Right hindlimb (tissue), 1 donor: ENCODE measurements around the gene DEPDC5.

Experiments used
- DNase-seq: peaks from one replicate; pipeline ENCODE4 v3.0.0-alpha.2; 2018

DEPDC5 gene

DNA sequence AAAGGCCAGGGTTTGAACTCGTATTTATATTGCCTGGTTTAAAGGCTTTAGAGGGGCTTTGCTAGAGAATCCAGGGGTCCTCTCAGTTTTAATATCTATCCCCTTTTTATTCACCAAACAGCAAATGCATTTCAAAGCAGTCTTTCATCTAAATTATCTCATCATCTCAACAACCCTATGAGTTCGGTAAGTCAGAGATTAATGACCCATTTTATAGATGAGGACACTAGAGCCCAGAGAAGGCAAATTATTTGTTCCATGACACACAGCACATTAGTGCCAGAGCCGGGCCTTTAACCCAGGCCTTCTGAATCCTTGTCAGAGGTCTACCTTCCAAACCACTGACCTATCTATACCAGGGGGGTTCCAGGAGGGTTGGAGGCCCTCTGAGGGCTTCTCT lies 173.7 kb downstream of the DEPDC5 start:
- DNase-seq, result no peak

DNA sequence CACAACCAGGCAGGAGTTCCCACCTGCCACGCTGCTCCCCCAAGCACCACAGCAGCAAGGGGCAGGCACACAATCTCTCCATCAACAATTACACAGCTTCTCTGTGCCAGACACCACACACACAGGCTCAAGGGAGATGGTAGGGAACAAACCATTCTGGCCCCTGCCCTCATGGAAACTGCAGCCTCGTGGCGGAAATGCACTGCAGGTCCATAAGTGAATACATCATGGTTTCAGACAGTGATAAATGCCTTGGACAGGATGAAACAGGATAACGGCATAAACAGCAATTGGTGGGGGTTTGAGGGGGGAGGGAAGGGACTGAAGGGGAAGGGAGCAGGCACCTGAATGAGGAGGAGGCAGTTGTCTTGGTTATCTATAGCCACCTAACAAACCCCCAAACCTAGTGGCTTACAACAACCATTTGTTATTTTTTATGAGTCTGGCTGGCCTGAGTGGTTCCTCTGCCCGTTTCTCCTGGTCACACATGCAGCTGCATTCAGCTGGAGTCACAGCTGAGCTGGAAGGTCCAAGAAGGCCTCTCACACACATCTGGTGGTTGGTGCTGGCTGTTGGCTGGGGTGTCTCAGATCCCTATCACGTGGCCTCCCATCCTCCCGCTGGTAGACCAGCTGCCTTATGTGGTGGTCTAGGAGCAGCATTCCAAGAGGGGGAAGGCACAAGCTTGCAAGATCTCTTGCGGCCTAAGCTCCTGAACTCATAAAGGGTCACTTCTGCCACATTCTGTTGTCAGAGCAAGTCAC lies 175.5 kb downstream of the DEPDC5 start:
- DNase-seq, result peak; percentile 80

DNA sequence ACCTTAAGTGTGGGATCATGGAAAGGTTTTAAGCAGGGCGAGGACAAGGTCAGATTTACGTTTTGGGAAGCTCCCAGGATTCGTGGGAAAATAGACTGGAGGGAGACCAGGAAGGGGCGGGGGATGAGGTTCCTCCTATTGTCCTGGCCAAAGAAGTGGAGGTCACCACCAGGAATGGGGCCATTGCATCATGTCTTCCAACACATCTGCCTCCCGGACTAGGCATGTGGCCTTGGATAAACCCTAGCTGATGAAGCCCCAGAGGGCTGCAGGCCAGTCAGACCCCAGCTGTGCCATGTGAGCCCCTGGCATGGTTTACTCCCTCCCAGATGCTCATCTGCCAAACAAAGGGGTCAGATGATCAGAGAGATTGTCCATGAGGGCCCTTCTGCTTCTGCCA lies 179.0 kb downstream of the DEPDC5 start:
- peak; percentile 44 for DNase-seq

DNA sequence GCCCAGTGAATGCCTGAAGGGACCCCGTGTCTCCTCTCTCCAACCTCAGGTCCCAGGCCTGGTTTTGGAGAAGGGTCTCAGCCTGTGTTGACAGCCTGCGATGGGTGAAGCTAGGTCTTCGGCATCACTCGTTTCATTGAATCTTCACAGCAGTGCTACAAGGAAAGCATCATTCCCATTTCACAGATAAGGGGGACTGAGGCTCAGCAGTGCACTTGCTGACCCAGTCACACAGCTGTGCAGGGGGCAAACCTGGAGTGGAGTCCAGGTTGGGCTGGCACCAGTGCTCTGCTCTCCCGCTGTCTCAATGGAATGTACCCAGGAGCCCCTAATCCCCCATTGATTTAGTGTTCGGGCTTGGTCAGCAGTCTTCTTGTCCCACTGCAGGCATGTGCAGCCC lies 179.6 kb downstream of the DEPDC5 start:
- no peak for DNase-seq

DNA sequence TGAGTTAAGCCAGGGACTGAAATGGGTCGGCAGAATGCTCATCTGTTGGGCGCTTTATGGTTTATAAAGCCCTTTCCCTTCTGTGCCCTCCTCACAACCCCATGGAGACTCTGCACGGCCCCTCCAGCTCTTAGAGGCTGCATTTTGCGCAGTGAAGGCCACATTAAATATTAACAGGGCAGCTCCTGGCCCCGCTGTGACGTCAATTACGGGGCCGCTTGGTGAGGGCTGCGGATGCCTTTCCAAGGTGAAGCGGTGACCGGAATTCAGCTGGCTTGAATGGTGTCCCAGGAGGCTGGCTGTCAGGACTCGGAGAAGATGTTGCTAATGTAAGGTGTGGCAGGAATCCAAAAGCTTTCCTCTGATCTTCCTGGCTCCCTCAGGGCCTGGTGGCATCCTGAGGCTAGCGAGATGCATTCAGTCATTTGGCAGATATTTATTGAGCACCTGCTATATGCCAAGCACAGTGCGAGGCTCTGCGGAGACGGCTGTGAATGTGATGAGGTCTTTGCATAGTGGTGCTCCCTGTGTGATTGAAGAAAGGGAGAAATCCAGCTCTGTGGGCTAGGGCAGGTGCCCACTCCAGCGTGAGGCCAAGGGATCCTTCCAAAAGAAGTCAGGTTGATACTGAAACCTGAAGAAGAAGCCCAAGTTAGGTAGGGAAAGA lies 180.1 kb downstream of the DEPDC5 start:
- DNase-seq, result no peak

DNA sequence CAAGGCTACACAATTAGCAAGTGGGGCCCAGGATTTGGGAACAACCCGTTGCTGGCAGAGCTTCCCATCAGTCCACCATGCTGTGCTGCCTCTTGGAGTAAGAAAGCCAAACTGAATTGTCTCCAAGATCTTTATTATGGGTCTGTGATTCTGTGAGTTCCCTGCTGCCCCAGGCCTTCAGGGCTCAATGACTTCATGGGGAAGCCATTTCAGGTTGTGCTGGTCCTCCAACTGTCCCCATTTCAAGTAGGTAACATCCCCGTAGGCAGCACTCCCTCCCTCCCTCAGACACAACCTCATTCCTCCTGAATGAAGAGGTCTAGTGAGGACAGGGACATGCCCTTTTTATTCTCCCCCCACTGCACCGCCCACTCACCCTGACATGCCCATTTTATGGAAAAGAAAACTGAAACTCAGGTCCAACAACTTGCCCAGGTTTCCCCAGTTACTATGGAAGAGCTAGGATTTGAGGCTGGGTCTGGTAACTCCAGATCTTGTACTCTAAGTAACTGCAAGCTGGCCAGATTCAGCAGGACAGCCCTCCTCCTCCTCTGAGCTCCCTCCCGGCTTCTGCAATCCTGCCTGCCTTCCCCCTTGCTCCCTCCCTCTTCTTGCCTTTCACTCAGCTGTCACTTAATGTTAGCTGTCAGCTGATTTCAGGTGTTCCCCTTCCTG lies 182.3 kb downstream of the DEPDC5 start:
- DNase-seq, result no peak

DNA sequence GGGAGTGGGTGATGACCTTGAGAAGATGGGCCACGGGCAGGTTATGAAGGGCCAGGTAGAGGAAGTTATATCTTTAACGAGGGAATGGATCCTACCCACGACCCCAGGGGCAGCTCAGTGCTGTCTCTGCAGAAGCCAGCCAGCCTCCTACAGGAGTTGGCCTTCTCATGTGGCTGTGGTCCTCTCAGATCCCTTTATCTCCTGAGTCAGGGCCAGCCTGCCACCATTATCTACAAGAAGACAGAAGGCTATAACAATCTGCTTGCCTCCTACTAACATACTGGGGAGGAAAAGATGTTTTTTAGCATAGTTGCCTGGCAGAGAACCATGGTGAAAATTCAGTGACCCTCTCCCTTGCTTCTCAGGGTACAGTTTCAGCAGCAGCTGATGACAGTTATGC lies 183.5 kb downstream of the DEPDC5 start:
- DNase-seq, result no peak

DNA sequence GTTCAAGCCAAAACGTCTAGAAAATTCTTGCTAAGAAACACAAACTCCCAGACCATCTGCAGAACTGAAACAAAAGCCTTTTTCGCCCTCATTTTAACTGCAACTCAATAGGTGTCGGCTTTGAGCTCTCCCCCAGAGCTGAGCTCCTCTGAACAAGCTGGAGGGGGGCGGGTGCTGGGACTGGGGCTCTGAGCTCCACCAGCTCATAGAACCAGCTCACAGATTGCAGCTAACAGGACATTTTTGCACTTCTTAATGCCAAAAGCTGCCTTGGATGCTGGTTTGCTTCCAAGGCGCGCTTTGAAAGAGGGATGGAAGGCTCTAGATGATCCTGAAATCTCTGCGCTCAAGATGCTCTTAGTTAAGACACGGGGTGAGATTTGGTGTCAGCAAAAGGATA lies 184.5 kb downstream of the DEPDC5 start:
- DNase-seq, result no peak

DNA sequence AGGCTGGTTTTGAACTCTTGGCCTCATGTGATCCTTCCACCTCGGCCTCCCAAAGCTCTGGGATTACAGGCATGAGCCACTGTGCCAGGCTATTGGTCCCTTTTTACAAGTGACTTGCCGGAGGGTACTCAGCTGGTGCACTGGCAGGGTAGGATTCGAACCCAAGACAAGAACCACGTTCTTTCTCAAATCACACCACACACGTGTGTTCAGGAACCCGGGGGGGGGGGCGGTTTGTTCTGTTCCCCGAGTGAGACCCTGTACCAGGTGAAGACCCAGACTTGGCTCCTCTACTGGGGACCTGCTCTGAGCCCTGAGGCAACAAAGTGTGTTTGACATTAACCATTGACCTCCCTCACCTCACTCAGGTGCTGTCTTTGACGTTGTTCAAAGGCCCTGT lies 186.7 kb downstream of the DEPDC5 start:
- DNase-seq, result no peak

DNA sequence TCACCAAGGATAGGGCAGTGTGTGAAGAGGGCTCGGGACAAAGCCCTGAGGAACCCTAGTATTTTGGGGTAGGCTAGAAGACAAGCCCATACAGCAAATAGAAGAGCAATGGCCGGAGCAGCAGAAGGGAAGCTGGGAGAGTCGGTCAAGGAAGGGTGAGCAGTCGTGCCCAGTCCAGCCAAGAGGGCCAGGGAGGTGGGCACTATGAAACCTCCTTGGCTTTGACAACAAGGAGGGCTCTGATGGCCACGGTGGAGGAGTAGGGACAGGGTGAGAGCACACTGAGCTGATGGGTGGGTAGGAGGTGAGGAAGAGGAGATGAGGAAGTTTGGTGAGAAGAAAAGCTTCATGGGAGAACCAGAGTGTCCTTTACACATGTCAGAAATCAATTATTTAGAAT lies 188.3 kb downstream of the DEPDC5 start:
- DNase-seq, result no peak

DNA sequence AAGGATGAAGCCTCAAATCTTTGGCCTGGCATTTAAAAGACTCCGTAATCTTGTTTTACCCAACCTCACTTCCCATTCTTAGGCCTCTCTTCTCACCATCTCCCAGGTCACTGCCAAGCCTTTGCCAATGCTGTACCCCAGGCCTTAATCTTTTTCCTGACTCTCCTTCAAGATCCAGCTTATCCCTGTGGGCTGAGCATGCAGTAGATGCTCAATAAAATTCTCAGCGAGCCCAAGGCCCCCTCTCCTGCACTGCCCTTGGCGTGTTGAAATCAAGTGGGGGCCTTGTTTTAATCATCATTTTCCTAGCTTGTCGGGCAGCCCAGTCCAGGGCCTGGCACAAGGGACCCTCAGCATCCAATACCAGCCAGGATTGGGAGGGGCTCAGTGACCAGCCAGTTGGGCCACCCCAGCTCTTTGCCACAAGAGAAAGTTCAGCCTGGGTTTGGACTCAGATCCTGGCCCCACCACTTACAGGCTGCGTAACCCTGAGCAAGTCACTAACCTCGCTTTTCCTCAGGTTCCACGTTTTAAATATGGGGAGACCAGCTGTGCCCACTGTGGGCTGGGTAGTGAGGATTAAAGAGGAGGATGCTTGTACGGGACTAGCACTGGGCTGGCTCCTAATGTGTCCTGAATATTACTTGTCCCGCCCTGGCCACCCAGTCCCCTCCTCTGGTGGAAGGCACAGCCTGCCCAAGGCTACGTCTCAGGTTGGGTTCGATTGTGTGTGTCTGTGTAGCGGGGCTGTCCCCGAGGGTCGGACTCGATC lies 189.6 kb downstream of the DEPDC5 start:
- no peak for DNase-seq

DNA sequence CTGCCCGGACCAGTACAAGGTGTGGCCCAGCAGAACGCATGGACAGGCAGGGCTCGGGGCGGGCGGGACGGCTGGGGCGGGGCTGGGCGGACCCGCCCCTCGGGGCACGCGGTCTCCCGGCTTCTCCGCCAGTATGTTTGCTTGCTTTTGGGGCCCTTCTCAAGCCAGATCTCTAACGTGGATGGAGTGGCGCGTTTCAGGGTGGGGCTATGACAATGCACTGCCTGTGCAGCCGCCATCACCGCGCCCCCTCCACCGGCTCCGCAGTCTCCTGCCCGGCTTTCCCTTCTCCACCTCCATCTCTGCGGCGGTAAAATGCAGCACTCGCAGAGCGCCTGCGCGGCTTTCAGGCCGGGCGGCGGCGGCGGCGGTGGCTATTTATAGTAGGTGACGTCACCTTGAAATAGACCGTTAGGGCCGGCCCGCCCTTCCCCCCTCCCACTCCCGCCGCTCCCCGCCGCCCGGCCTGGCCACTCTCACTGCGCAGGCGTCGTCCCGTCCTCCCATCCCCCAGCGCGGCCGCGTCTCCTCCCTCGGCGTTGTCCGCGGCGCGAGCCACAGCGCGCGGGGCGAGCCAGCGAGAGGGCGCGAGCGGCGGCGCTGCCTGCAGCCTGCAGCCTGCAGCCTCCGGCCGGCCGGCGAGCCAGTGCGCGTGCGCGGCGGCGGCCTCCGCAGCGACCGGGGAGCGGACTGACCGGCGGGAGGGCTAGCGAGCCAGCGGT lies 190.3 kb downstream of the DEPDC5 start, which contains the start of gene YWHAH:
Gene YWHAH, plus strand, starts transcription at position 558 of the 722 bp plus-strand sequence. CDS start 199 bp downstream, outside the sequence.
- peak; percentile 98 for DNase-seq

DNA sequence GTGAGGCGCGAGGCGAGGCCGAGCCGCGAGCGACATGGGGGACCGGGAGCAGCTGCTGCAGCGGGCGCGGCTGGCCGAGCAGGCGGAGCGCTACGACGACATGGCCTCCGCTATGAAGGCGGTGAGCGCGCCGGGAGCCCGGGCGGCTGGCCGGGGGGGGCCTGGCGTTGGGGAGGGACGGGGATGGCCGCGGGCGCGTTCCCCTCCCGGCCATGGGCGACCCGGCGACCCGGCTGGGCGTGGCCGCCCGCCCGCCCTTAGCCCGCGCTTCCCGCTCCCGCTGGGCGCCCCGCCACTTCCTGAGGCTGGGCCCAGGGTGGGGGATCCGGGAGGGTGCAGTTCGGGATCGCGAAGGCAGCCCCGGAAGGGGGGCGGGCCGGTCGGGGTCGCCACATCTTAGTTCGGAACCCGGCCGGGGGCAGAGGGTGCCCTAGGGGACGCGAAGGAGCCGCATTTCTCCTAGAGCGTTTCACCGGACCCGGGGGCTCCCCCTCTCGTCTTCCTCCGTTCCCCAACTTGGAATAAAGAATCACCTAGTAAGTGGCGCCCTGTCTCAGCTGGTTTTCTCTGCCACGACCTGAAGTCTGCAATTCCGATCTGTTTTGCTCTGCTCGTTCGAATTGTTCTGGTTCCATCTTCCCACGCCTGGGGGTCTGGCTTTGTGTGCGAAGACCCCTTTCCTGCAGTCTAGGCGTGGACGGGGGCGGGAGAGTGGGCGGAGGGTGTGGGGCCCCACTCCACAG lies 191.1 kb downstream of the DEPDC5 start:
- DNase-seq, result peak; percentile 79

DNA sequence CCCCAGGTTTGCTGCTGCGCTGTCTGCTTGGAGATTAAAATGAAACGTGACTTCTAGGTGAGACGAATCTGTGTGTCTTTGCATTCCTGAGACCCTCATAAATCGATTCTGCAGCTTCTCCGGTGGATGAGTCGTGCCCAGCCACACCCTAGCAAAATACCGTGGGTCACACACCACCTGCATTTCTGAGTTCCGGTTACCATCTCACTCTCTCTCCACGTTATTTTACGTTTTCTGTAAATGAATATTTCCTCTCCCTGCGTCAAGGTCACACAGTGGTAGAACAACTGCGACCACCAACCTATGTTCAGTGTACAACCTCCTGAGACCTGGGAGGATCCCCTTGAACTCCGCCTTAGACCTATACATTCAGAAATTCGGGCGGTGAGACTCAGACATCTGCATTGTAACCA lies 191.6 kb downstream of the DEPDC5 start:
- no peak for DNase-seq

DNA sequence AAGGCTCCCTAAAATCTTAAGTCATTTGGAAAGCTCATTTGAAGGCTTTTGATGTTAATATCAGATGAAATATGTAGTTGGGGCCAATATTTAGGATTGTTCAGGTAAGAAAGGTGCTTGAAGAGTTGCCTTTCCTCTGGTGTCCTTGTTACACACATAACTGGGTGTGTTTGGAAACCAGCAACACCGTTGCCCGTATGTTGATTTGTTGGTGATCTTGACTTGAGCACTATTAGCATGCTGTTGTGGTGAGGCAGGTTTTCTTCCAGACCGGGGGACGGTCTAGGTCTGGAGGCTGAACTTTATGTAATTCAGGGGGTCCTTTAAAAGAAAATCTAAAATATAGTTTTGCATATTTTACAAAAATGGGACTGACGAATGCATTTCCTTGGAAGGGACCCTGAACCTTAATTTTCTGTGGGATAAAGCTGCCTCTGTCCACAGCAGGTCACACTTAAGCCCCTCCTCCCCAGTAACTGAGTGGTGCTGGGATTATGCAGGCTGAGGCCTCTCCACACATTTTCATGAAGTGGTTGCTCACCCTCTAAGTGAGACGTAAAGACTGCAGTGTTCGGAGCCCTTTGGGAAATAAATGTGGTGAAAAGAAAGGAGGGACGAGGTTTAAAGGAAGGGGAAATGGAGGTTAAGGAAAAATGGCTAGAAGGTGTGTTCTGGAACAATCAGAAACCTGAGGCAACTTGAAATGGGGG lies 192.3 kb downstream of the DEPDC5 start:
- DNase-seq, result no peak

DNA sequence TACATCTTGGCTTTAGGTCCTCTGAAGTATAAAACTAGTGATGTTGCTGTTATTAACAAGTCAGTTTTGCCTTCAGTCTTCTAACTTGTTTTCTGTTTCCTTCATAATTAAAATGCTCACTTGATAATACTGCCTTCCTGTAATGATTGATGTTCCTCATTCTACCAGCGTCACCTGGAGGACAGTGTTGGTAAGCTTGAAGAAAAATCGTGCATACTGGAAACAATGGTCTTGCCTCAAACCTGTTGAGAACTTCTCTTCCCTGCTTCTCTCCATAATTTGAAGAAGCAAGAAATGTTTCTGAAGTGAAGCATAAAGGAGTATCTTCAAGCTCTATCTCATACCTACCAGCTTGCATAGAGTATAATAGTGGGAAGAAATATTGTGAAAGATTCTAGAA lies 193.5 kb downstream of the DEPDC5 start:
- DNase-seq, result no peak

DNA sequence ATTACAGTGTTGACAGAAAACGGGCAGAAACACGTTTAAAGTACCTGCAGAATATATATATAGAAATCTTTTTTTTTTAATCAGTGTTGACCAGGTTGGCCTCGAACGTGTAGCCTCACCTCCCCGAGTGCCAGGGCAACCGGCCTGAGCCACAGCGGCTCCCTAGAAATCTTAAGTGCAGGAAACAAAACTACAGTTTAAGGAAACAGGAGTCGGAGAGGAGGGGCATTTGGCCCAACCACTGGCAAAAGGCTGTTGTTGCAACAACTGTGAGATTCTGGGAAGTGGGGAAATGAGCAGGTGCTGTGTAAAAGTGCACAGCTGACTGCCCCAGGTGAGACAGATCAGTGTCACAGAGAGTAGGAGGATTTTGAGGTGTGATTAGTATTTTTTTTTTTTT lies 194.2 kb downstream of the DEPDC5 start:
- no peak for DNase-seq

DNA sequence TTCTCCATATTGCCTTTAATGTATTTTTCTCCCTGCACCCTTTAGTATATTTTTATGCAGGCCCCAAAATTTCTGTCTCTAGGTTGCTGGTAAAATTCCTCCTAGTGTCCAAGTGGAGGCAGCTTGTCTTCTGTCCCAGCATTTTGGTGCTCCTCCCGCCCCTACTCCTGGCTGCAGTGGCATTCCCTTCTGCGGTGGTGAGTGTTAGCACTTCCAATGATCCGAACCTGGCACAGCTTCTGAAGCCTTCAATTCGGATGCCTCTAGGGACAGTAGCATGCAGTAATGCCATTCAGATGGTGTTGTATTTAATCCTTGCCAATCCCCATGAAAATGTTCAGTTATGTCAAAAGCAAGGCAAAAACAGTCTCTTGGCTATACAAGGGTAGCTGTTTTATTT lies 196.4 kb downstream of the DEPDC5 start:
- DNase-seq, result no peak

DNA sequence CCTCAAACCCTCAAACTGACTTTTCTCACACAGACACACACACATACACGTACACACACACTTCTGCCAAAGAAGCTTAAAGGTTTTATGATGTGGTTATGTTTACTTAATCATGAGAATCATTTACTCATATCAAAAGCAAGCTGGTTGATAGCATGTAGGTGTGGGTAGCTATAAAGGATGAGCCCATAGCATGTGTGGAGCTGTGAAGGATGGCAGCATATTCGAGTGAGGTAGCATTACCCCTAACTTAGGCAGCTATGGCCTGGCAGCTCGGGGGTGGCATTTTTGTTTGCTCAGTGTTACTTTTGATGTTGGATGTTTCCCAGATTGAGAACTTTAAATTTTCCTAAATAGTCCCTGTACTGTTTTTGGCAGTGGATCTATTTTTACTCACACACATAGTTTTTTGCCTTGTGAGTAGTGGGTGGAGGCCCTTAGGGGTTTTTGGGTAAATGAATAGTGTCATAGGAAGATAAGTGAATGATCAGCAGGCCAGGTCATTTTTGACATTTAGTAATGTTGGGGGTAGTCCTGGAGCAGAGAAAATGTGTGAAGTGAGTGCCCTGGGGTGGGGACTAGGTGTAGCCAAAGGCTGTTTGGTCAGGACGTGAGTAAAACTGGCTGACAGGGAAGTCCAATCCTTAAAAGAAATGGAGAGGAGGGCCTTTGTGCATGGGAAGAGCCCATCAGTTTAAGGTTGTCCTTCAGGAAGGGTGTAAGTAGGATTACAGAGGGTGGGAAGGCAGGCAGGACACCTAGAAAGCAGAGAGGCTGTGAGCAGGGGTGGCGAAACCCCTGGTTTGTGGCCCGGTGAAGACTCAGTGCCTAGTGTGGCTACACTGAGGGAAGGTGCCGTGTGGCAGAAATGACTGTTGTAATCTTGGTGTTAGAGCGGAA lies 197.6 kb downstream of the DEPDC5 start:
- DNase-seq, result no peak

DNA sequence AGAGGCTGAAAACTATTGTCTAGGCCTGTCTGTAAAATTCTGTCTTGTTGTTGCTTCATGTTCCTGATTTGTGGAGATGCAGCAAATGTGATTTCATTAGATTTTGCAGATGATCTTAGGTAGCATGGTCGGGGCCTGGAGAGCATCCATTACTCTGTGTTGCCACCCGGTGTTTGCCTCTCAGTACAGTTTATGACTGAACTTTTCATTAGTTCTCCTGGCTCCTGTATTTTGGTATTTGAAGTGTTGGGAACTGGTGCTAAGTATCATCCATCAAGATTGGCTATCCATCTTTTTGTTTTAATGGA lies 198.2 kb downstream of the DEPDC5 start:
- no peak for DNase-seq
